ENCODE data around the gene PCDHB5. TPM values are rescaled to one million over a fixed set of nuclear protein-coding genes. Genes with fewer than 3 reads are reported as not detected.
A peak's percentile ranks its signal among the peaks of the same experiment; 100 is the strongest.
"Not testable (repeated sequence)": the region's sequence is repeated elsewhere in the genome, so short reads cannot be mapped to it uniquely, and the experiment has no call there.

Gene PCDHB5
- total RNA-seq, 2 donors from 2014 or later = not detected

DNA sequence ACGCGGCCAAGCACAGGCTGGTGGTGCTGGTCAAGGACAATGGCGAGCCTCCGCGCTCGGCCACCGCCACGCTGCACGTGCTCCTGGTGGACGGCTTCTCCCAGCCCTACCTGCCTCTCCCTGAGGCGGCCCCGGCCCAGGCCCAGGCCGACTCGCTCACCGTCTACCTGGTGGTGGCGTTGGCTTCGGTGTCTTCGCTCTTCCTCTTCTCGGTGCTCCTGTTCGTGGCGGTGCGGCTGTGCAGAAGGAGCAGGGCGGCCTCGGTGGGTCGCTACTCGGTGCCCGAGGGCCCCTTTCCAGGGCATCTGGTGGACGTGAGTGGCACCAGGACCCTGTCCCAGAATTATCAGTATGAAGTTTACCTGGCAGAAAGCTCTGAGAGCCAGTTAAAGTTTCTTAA, 22.9 kb downstream of the PCDHB5 start:
- not testable (repeated sequence) for H3K4me1 Mint-ChIP-seq (ENCODE audit: low read depth); ATAC-seq (replicated peaks in 1 of 2); H3K27ac Mint-ChIP-seq; H3K4me3 Mint-ChIP-seq; DNase-seq; H3K9me3 Mint-ChIP-seq; H3K36me3 Mint-ChIP-seq (ENCODE audit: insufficient read depth in 2 of 2)
- peaks cover 14% of the 10 kb centered on the region for H3K27me3 Mint-ChIP-seq (ENCODE audit: low read depth)

DNA sequence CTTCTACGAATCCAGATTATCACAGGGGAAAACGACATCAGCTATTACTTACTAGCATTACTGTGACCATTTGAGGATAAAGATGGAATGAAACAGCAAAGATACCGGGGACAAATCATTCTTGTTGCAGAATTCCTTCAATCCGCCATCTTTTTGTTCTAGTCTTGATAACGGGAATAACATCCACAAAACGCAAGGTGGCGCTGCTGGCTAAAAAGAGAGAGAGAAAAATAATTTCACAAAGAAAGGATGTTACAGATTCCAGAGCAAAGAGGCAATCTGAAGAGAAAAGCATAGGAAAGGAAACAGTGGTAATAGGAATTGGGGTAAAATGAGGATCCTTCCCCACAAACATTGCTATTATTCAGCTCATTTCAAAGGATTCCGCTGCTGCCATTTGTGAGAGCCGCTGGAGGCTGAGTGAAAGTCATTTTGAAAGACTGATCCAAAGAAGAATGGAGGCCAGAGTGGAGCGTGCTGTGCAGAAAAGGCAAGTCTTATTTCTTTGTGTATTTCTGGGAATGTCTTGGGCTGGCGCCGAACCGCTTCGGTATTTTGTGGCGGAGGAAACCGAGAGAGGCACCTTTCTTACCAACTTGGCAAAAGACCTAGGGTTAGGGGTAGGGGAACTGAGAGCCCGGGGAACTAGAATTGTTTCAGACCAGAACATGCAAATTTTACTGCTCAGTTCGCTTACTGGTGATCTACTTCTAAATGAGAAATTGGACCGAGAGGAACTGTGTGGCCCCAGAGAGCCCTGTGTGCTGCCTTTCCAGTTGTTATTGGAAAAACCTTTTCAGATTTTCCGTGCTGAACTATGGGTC, 37.6 kb downstream of the PCDHB5 start, which contains the start of gene PCDHB7:
PCDHB7 (plus strand) TSS at position 264 of the 824 bp plus-strand sequence; CDS start at position 456, 192 bp downstream.
- peaks cover 0 to 5% of the 10 kb centered on the region in 2 donors for H3K9me3 Mint-ChIP-seq
- ATAC-seq (replicated peaks in 1 of 2) (no peak), DNase-seq (no peak)
- H3K4me3 Mint-ChIP-seq = peak within 1 kb of the TSS in 1 of 2 donors; percentile 3
- H3K4me1 Mint-ChIP-seq (ENCODE audit: low read depth) = peaks cover 3% of the 10 kb centered on the region
- H3K36me3 Mint-ChIP-seq (ENCODE audit: insufficient read depth in 2 of 2) = peaks cover 0 to 4% of the 10 kb centered on the region in 2 donors
- H3K27ac Mint-ChIP-seq = no peak within 1 kb of the TSS
- H3K27me3 Mint-ChIP-seq (ENCODE audit: low read depth) = peaks cover 16% of the 10 kb centered on the region

DNA sequence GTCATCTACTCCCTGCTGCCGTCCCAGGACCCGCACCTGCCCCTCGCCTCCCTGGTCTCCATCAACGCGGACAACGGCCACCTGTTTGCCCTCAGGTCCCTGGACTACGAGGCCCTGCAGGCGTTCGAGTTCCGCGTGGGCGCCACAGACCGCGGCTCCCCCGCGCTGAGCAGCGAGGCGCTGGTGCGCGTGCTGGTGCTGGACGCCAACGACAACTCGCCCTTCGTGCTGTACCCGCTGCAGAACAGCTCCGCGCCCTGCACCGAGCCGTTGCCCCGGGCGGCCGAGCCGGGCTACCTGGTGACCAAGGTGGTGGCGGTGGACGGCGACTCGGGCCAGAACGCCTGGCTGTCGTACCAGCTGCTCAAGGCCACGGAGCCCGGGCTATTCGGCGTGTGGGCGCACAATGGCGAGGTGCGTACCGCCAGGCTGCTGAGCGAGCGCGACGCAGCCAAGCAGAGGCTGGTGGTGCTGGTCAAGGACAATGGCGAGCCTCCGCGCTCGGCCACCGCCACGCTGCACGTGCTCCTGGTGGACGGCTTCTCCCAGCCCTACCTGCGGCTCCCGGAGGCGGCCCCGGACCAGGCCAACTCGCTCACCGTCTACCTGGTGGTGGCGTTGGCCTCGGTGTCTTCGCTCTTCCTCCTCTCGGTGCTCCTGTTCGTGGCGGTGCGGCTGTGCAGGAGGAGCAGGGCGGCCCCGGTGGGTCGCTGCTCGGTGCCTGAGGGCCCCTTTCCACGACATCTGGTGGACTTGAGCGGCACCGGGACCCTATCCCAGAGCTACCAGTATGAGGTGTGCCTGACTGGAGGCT, 39.5 kb downstream of the PCDHB5 start:
- DNase-seq; H3K36me3 Mint-ChIP-seq (ENCODE audit: insufficient read depth in 2 of 2); H3K4me1 Mint-ChIP-seq (ENCODE audit: low read depth); ATAC-seq (replicated peaks in 1 of 2); H3K27me3 Mint-ChIP-seq (ENCODE audit: low read depth); H3K4me3 Mint-ChIP-seq; H3K27ac Mint-ChIP-seq; H3K9me3 Mint-ChIP-seq: not testable (repeated sequence)

DNA sequence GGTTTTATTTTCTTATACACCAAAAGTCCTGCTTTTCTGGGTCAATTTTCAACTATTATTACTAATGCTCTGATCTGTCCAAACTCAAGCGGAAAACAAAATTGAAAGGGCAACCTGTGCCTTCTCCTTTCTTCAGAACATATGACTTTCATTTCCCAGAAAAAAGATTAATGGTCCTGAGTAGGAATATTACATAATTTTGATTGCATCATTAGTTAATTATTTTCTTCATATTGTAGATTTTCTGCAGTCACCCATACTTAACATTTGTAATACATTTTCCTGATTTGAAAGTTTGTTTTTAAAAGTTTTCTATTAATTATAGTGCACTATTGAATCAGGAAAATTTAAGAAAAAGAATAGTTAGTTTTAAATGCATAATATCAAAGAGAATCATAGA, 40.9 kb downstream of the PCDHB5 start:
- H3K36me3 Mint-ChIP-seq (ENCODE audit: insufficient read depth in 2 of 2) = peaks cover 3 to 4% of the 10 kb centered on the region in 2 donors
- peaks cover 3% of the 10 kb centered on the region for H3K4me1 Mint-ChIP-seq (ENCODE audit: low read depth)
- ATAC-seq (replicated peaks in 1 of 2) = no peak
- DNase-seq = no peak
- peaks cover 9% of the 10 kb centered on the region for H3K27me3 Mint-ChIP-seq (ENCODE audit: low read depth)
- H3K9me3 Mint-ChIP-seq = no peaks in the 10 kb centered on the region
- no peak overlapping the region for H3K4me3 Mint-ChIP-seq
- no peak overlapping the region for H3K27ac Mint-ChIP-seq

DNA sequence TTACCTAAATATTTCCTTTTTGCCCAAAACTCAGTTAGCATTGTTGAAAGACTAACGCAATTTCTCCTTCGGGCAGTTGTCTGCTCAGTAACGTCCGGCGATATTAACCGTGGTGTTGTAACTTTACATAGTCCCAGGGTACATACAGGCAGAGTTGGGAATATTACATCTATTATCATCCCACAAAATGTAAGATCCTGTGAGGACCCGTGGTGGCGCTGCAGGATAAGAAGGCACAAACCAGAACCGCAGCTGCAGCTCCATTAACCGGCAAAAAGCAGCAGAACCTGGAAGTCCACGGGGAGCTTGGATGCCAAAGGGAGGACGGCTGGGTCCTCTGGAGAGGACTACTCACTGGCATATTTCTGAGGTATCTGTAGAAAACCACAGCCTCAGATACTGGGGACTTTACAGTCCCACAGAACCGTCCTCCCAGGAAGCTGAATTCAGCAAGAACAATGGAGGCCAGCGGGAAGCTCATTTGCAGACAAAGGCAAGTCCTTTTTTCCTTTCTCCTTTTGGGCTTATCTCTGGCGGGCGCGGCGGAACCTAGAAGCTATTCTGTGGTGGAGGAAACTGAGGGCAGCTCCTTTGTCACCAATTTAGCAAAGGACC, 42.7 kb downstream of the PCDHB5 start, which contains the start of gene PCDHB8:
PCDHB8 (plus strand) TSS at position 214 of the 615 bp plus-strand sequence; CDS start at position 459, 245 bp downstream.
- peaks cover 18% of the 10 kb centered on the region for H3K27me3 Mint-ChIP-seq (ENCODE audit: low read depth)
- not testable (repeated sequence) for H3K4me3 Mint-ChIP-seq; H3K36me3 Mint-ChIP-seq (ENCODE audit: insufficient read depth in 2 of 2); H3K9me3 Mint-ChIP-seq; H3K27ac Mint-ChIP-seq; DNase-seq; H3K4me1 Mint-ChIP-seq (ENCODE audit: low read depth); ATAC-seq (replicated peaks in 1 of 2)

DNA sequence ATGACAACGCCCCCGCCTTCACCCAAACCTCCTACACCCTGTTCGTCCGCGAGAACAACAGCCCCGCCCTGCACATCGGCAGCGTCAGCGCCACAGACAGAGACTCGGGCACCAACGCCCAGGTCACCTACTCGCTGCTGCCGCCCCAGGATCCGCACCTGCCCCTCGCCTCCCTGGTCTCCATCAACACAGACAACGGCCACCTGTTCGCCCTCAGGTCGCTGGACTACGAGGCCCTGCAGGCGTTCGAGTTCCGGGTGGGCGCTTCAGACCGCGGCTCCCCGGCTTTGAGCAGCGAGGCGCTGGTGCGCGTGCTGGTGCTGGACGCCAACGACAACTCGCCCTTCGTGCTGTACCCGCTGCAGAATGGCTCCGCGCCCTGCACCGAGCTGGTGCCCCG, 44.4 kb downstream of the PCDHB5 start:
- H3K27me3 Mint-ChIP-seq (ENCODE audit: low read depth) = peaks cover 20% of the 10 kb centered on the region
- not testable (repeated sequence) for H3K27ac Mint-ChIP-seq; DNase-seq; H3K4me1 Mint-ChIP-seq (ENCODE audit: low read depth); H3K9me3 Mint-ChIP-seq; ATAC-seq (replicated peaks in 1 of 2); H3K4me3 Mint-ChIP-seq; H3K36me3 Mint-ChIP-seq (ENCODE audit: insufficient read depth in 2 of 2)

DNA sequence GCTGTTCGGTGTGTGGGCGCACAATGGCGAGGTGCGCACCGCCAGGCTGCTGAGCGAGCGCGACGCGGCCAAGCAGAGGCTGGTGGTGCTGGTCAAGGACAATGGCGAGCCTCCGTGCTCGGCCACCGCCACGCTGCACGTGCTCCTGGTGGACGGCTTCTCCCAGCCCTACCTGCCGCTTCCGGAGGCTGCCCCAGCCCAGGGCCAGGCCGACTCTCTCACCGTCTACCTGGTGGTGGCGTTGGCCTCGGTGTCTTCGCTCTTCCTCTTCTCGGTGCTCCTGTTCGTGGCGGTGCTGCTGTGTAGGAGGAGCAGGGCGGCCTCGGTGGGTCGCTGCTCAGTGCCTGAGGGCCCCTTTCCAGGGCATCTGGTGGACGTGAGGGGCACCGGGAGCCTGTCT, 44.9 kb downstream of the PCDHB5 start:
- H3K36me3 Mint-ChIP-seq (ENCODE audit: insufficient read depth in 2 of 2) = peaks cover 0 to 13% of the 10 kb centered on the region in 2 donors
- H3K4me3 Mint-ChIP-seq; H3K4me1 Mint-ChIP-seq (ENCODE audit: low read depth); H3K9me3 Mint-ChIP-seq; ATAC-seq (replicated peaks in 1 of 2); DNase-seq; H3K27ac Mint-ChIP-seq: not testable (repeated sequence)
- peaks cover 25% of the 10 kb centered on the region for H3K27me3 Mint-ChIP-seq (ENCODE audit: low read depth)

DNA sequence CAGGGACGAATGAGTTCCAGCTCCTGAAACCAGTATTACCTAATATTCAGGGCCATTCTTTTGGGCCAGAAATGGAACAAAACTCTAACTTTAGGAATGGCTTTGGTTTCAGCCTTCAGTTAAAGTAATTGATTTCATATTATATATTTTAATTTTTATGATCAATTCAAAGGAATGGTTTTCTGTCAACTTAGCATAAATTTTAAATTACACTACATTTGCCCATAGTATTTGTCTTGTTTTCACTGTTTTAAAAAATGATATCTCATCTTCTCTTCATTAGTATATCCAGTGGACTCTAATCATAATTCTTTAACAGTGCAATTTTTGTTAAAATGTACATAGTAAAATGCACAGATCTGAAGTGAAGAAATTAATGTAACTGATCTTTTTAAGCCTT, 45.3 kb downstream of the PCDHB5 start:
- ATAC-seq (replicated peaks in 1 of 2) (no peak), DNase-seq (no peak)
- Mint-ChIP-seq H3K9me3 (peaks cover 2 to 6% of the 10 kb centered on the region in 2 donors), H3K36me3 (ENCODE audit: insufficient read depth in 2 of 2) (peaks cover 0 to 14% of the 10 kb centered on the region in 2 donors), H3K27ac (no peak overlapping the region), H3K4me1 (ENCODE audit: low read depth) (no peaks in the 10 kb centered on the region), H3K27me3 (ENCODE audit: low read depth) (peaks cover 25% of the 10 kb centered on the region), H3K4me3 (no peak overlapping the region)

DNA sequence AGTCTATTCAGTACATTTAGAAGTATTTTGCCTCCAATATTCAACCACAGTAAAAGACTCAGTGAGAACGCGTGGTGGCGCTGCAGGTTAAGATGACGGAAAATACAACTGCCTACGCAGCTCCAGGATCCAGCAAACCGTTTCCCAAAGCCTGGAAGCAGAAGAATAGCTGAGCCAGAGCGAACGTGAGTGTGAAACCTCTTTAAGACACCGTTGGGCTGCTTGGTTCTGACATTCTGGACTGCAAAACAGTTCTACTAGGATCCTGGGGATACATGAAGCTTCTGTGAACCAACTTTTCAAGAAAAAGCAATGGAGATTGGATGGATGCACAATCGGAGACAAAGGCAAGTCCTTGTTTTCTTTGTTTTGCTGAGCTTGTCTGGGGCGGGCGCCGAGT, 47.2 kb downstream of the PCDHB5 start, which contains the start of gene PCDHB16:
PCDHB16 (plus strand) TSS at position 140 of the 400 bp plus-strand sequence; CDS start at position 313, 173 bp downstream.
- Mint-ChIP-seq H3K4me3 (no peak within 1 kb of the TSS), H3K27ac (no peak within 1 kb of the TSS), H3K4me1 (ENCODE audit: low read depth) (no peaks in the 10 kb centered on the region), H3K9me3 (peaks cover 2 to 10% of the 10 kb centered on the region in 2 donors), H3K27me3 (ENCODE audit: low read depth) (peaks cover 38% of the 10 kb centered on the region), H3K36me3 (ENCODE audit: insufficient read depth in 2 of 2) (peaks cover 4 to 20% of the 10 kb centered on the region in 2 donors)
- DNase-seq (no peak), ATAC-seq (replicated peaks in 1 of 2) (no peak)

DNA sequence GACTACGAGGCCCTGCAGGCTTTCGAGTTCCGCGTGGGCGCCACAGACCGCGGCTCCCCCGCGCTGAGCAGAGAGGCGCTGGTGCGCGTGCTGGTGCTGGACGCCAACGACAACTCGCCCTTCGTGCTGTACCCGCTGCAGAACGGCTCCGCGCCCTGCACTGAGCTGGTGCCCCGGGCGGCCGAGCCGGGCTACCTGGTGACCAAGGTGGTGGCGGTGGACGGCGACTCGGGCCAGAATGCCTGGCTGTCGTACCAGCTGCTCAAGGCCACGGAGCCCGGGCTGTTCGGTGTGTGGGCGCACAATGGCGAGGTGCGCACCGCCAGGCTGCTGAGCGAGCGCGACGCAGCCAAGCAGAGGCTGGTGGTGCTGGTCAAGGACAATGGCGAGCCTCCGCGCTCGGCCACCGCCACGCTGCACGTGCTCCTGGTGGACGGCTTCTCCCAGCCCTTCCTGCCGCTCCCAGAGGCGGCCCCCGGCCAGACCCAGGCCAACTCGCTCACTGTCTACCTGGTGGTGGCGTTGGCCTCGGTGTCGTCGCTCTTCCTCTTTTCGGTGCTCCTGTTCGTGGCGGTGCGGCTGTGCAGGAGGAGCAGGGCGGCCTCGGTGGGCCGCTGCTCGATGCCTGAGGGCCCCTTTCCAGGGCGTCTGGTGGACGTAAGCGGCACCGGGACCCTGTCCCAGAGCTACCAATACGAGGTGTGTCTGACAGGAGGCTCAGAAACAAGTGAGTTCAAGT, 49.3 kb downstream of the PCDHB5 start:
- peaks cover 7 to 25% of the 10 kb centered on the region in 2 donors for H3K36me3 Mint-ChIP-seq (ENCODE audit: insufficient read depth in 2 of 2)
- peaks cover 53% of the 10 kb centered on the region for H3K27me3 Mint-ChIP-seq (ENCODE audit: low read depth)
- H3K4me1 Mint-ChIP-seq (ENCODE audit: low read depth); H3K4me3 Mint-ChIP-seq; ATAC-seq (replicated peaks in 1 of 2); DNase-seq; H3K27ac Mint-ChIP-seq: not testable (repeated sequence)
- peaks cover 2 to 15% of the 10 kb centered on the region in 2 donors for H3K9me3 Mint-ChIP-seq

DNA sequence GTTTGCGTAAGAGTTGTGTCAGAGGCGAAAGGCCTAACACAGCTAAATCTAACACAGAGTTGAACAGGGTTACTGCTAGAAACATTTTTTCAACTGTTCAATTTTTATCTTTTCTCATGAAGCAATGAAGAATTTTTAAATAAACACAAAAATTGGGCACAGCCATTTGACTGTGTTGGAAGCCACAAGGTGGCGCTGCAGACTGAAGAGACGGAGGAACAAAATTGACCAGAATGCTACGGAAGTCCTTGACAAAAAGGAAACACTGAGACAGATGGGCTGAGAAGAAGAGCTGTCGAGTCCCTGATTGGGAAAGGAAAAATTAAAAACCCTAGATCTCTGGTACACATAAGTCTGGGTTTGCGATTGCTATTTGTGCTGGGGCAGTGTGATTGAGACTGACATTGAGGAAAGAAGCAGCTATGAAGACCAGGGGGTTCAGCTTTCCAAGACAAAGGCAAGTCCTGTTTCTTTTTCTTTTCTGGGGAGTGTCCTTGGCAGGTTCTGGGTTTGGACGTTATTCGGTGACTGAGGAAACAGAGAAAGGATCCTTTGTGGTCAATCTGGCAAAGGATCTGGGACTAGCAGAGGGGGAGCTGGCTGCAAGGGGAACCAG, 52.0 kb downstream of the PCDHB5 start, which contains the start of gene PCDHB9:
PCDHB9 (plus strand) TSS at position 265 of the 616 bp plus-strand sequence; CDS start at position 423, 158 bp downstream.
- Mint-ChIP-seq H3K4me1 (ENCODE audit: low read depth) (no peaks in the 10 kb centered on the region), H3K4me3 (peak within 1 kb of the TSS; percentile 9 to 27), H3K27ac (no peak within 1 kb of the TSS), H3K36me3 (ENCODE audit: insufficient read depth in 2 of 2) (peaks cover 9 to 21% of the 10 kb centered on the region in 2 donors), H3K27me3 (ENCODE audit: low read depth) (peaks cover 57% of the 10 kb centered on the region), H3K9me3 (peaks cover 2 to 15% of the 10 kb centered on the region in 2 donors)
- ATAC-seq (replicated peaks in 1 of 2) (no peak), DNase-seq (peak; percentile 32 to 36)

Data from activated T-cell treated with anti-CD3 and anti-CD28 coated beads, Interleukin-2, amount 50 U/mL, for 72 hours (primary cell).